Measurements from ENCODE around the gene SLBP. TPM values are rescaled to one million over a fixed set of nuclear protein-coding genes. Genes with fewer than 3 reads are reported as not detected.

SLBP gene
- total RNA-seq, 1 experiment from 2014 or later: 98.3 TPM

DNA sequence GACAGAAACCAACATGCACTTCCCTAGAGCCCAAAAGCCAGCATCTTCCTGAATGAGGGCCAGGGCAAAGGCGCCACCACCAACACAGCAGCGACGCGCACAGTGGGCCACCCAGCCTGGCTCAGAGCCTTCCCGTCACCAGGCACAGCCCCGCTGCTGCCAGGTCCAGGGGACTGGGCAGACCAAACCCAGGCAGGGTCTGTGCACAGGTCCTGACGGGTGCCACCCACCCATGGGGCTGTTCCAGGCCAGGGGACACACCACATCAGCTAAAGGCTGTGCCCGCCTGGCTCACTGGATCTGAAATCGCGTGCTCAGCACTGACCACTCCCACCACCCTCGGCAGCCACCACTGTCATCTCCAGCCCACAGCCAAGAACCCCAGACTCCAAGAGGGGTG, 41.8 kb downstream of the SLBP start:
- Histone ChIP-seq H3K9me3 (ENCODE audit: low read length) (no peaks in the 10 kb centered on the region), H3K27me3 (ENCODE audit: low read length) (no peaks in the 10 kb centered on the region), H3K79me2 (ENCODE audit: low read length) (no peaks in the 10 kb centered on the region), H3F3A (ENCODE audit: low read length, unreplicated experiment) (no peaks in the 10 kb centered on the region), H3K9me2 (replicated peaks; ENCODE audit: low read length) (no peaks in the 10 kb centered on the region), H3K4me3 (ENCODE audit: low read length) (no peak overlapping the region), H3K4me1 (ENCODE audit: insufficient read depth, low read length) (no peaks in the 10 kb centered on the region), H2AFZ (ENCODE audit: low read length) (no peak overlapping the region), H3K9ac (ENCODE audit: low read length) (no peak overlapping the region), H3K36me3 (ENCODE audit: low read depth, low read length) (no peaks in the 10 kb centered on the region), H4K20me1 (ENCODE audit: low read length) (no peaks in the 10 kb centered on the region), H3K4me2 (ENCODE audit: low read length) (no peak overlapping the region), H3K27ac (ENCODE audit: low read length) (no peak overlapping the region)
- CTCF ChIA-PET: no interaction called here
- POLR2A ChIA-PET (ENCODE audit: unreplicated experiment): no interaction called here
- DNase-seq (no peak), ATAC-seq (no peak)
- TF ChIP-seq, protein P1, sequence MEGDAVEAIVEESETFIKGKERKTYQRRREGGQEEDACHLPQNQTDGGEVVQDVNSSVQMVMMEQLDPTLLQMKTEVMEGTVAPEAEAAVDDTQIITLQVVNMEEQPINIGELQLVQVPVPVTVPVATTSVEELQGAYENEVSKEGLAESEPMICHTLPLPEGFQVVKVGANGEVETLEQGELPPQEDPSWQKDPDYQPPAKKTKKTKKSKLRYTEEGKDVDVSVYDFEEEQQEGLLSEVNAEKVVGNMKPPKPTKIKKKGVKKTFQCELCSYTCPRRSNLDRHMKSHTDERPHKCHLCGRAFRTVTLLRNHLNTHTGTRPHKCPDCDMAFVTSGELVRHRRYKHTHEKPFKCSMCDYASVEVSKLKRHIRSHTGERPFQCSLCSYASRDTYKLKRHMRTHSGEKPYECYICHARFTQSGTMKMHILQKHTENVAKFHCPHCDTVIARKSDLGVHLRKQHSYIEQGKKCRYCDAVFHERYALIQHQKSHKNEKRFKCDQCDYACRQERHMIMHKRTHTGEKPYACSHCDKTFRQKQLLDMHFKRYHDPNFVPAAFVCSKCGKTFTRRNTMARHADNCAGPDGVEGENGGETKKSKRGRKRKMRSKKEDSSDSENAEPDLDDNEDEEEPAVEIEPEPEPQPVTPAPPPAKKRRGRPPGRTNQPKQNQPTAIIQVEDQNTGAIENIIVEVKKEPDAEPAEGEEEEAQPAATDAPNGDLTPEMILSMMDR (conservative IDR thresholded peaks at IDR 0.05; ENCODE audit: low read depth, low read length): no peak
- TF ChIP-seq EZH2phosphoT487 (IDR thresholded peaks at IDR 0.05; ENCODE audit: borderline replicate concordance, low read length): no peak
- no peak for TF ChIP-seq EZH2 (IDR thresholded peaks at IDR 0.05; ENCODE audit: low read length, unreplicated experiment)
- intact Hi-C loops (cut with micrococcal nuclease): no loop called here
- BruUV-seq (replicated peaks): no TSS peak

DNA sequence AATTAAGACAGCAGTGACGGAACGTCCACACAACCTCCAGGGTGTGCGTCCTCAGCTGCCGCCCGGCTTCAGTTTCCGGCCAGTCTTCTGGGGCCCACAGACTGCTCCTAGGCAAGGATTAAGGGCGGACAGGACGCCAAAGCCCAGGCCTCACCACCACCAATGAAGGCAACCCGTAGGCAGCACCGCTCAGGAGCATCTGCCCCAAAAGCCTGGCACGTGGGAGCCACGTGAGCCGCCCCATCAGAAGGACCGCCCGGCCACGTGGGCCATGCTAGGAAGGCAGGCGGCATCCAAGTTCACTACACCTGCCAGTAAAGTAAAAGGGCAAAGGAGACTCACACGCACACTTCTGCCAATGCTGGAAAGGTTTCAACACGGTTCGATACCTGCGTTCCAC, 42.3 kb downstream of the SLBP start:
- Histone ChIP-seq H3K27ac (ENCODE audit: low read length) (no peak overlapping the region), H3K36me3 (ENCODE audit: low read depth, low read length) (no peaks in the 10 kb centered on the region), H3F3A (ENCODE audit: low read length, unreplicated experiment) (no peaks in the 10 kb centered on the region), H3K9me2 (replicated peaks; ENCODE audit: low read length) (no peaks in the 10 kb centered on the region), H4K20me1 (ENCODE audit: low read length) (no peaks in the 10 kb centered on the region), H3K4me2 (ENCODE audit: low read length) (no peak overlapping the region), H3K27me3 (ENCODE audit: low read length) (no peaks in the 10 kb centered on the region), H3K4me1 (ENCODE audit: insufficient read depth, low read length) (no peaks in the 10 kb centered on the region), H3K4me3 (ENCODE audit: low read length) (no peak overlapping the region), H3K9me3 (ENCODE audit: low read length) (no peaks in the 10 kb centered on the region), H3K79me2 (ENCODE audit: low read length) (no peaks in the 10 kb centered on the region), H3K9ac (ENCODE audit: low read length) (no peak overlapping the region), H2AFZ (ENCODE audit: low read length) (no peak overlapping the region)
- no TSS peak for BruUV-seq (replicated peaks)
- intact Hi-C loops (cut with micrococcal nuclease): no loop called here
- ATAC-seq: no peak
- TF ChIP-seq EZH2phosphoT487 (IDR thresholded peaks at IDR 0.05; ENCODE audit: borderline replicate concordance, low read length) (no peak), EZH2 (IDR thresholded peaks at IDR 0.05; ENCODE audit: low read length, unreplicated experiment) (no peak)
- TF ChIP-seq, protein P1 (conservative IDR thresholded peaks at IDR 0.05; ENCODE audit: low read depth, low read length): no peak
- no peak for DNase-seq
- CTCF ChIA-PET: no interaction called here
- POLR2A ChIA-PET (ENCODE audit: unreplicated experiment): no interaction called here

DNA sequence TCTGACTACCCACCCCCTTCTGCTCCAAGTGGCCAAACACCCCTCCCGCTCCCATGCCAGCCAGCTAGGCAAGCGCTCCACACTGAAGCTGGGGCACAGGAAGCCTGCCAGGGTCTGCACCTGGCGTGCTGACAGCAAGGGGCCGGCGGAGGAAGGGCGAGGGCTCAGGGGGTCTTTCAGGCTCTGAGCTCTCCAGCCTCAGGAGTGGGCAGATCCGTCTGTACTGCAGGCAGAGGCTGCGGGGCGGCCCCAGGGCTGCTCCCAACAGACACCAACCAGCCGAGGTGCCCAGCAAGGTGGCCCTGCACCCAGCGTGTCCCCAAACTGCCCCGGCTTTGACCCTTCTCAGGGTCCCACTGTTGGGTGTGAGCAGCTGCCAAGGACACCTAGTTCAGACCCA, 42.8 kb downstream of the SLBP start:
- Histone ChIP-seq H2AFZ (ENCODE audit: low read length) (no peak overlapping the region), H3K79me2 (ENCODE audit: low read length) (no peaks in the 10 kb centered on the region), H3K27ac (ENCODE audit: low read length) (no peak overlapping the region), H3K9me2 (replicated peaks; ENCODE audit: low read length) (no peaks in the 10 kb centered on the region), H3K9me3 (ENCODE audit: low read length) (no peaks in the 10 kb centered on the region), H3K4me3 (ENCODE audit: low read length) (no peak overlapping the region), H3K4me1 (ENCODE audit: insufficient read depth, low read length) (no peaks in the 10 kb centered on the region), H3K36me3 (ENCODE audit: low read depth, low read length) (no peaks in the 10 kb centered on the region), H3K27me3 (ENCODE audit: low read length) (no peaks in the 10 kb centered on the region), H3K4me2 (ENCODE audit: low read length) (no peak overlapping the region), H4K20me1 (ENCODE audit: low read length) (no peaks in the 10 kb centered on the region), H3F3A (ENCODE audit: low read length, unreplicated experiment) (no peaks in the 10 kb centered on the region), H3K9ac (ENCODE audit: low read length) (no peak overlapping the region)
- ChIA-PET CTCF (no interaction called here), POLR2A (ENCODE audit: unreplicated experiment) (no interaction called here)
- ATAC-seq: no peak
- intact Hi-C loops (cut with micrococcal nuclease): no loop called here
- no peak for DNase-seq
- TF ChIP-seq EZH2 (IDR thresholded peaks at IDR 0.05; ENCODE audit: low read length, unreplicated experiment) (no peak), EZH2phosphoT487 (IDR thresholded peaks at IDR 0.05; ENCODE audit: borderline replicate concordance, low read length) (no peak)
- TF ChIP-seq, protein P1 (conservative IDR thresholded peaks at IDR 0.05; ENCODE audit: low read depth, low read length): no peak
- BruUV-seq (replicated peaks): no TSS peak
